GM20000 (cell line): ENCODE measurements around the gene GABRG3.
"Not testable (repeated sequence)": the region's sequence is repeated elsewhere in the genome, so short reads cannot be mapped to it uniquely, and the experiment has no call there.

Experiments used
- DNase-seq: peaks from one replicate; pipeline ENCODE4 v3.0.0; 2012; ENCODE audit warnings: low spot score
- CTCF ChIP-seq: IDR thresholded peaks from 2 replicates; pipeline ENCODE4 v1.5.1; 2012; ENCODE audit warnings: mild to moderate bottlenecking, control low read depth; ENCODE audit errors: extremely low read depth, missing control alignments

The GABRG3 gene

GRCh38 chr15:26985050-26985449 is 14.1 kb downstream of the GABRG3 start:
- TF ChIP-seq CTCF = no peak
- no peak for DNase-seq

- DNase-seq = no peak
- no peak for TF ChIP-seq CTCF
These were observed 25.3 kb downstream of the GABRG3 start for GRCh38 chr15:26996250-26996649.

DNA sequence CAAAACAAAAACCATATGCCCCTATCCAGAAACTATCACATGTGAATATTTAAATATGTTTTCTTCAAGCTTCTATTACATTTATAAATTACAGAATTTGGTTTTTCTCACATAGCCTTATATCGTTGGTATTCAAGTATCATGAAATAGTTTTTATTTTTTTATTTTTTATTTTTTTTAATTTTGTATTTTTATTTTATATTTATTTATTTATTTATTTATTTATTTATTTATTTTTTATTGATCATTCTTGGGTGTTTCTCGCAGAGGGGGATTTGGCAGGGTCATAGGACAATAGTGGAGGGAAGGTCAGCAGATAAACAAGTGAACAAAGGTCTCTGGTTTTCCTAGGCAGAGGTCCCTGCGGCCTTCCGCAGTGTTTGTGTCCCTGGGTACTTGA is 32.0 kb downstream of the GABRG3 start:
- not testable (repeated sequence) for DNase-seq

DNA sequence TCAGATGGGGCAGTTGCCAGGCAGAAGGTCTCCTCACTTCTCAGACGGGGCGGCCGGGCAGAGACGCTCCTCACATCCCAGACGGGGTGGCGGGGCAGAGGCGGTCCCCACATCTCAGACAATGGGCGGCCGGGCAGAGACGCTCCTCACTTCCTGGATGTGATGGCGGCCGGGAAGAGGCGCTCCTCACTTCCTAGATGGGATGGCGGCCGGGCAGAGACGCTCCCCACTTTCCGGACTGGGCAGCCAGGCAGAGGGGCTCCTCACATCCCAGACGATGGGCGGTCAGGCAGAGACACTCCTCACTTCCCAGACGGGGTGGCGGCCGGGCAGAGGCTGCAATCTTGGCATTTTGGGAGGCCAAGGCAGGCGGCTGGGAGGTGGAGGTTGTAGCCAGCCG is 33.2 kb downstream of the GABRG3 start:
- DNase-seq = not testable (repeated sequence)

DNA sequence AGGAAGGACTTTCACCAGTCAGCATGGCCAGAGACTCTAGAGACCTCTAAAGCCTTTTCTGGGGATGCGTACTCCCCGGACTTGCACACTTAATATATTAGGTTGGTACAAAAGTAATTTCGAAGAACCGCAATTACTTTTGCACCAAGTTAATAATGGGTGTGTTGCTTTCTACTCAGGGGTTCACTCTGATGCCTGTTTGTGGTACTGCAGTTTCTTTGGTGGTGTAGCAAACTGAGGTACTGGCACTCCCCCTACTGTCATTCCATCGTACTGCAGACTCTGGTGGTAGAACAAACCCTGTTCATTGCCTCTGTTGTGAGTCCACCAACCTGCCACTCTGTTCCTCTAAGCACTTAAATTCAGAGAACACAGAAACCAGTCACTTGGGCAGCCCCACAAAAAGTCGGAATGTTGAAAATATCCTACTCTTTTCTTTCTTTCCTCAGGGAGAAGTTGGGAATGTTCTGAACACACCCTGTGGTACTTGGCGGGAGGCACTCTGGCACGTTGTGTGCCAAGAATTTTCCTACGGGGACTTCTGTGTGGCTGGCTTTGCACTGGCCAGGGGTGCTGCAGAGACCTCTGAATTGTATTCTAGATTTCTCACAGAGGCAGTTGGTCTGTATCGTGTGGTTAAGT is 46.3 kb downstream of the GABRG3 start:
- TF ChIP-seq CTCF = peak; percentile 35
- peak; percentile 31 for DNase-seq

- DNase-seq = no peak
- no peak for TF ChIP-seq CTCF
These were observed 48.7 kb downstream of the GABRG3 start for GRCh38 chr15:27019687-27020086.

- TF ChIP-seq CTCF = no peak
- no peak for DNase-seq
These were observed 54.5 kb downstream of the GABRG3 start for GRCh38 chr15:27025481-27025966.

- TF ChIP-seq CTCF = no peak
- no peak for DNase-seq
These were observed 56.2 kb downstream of the GABRG3 start for GRCh38 chr15:27027229-27027628.
